Stomach (tissue), 4 donors: ENCODE data around the gene CACNA2D2.

Source experiments
- CTCF ChIP-seq, 7 experiments: fragments of 450-650 bp in 4 of 7; fragments of 200-600 bp in 3 of 7; sonication (generic) in 3 of 7; IDR thresholded peaks; one replicate each; pipeline ENCODE4 v1.5.1; 2016 to 2019; ENCODE audit warnings: antibody characterized with exemption in 7 of 7, control low read depth in 2 of 7, mild to moderate bottlenecking in 1 of 7
- POLR2A ChIP-seq, 4 donors: fragments of 450-650 bp; IDR thresholded peaks; one replicate each; pipeline ENCODE4 v1.6.1; 2016; ENCODE audit warnings: antibody characterized with exemption in 4 of 4, control low read depth in 2 of 4, mild to moderate bottlenecking in 1 of 4, moderate library complexity in 1 of 4

DNA sequence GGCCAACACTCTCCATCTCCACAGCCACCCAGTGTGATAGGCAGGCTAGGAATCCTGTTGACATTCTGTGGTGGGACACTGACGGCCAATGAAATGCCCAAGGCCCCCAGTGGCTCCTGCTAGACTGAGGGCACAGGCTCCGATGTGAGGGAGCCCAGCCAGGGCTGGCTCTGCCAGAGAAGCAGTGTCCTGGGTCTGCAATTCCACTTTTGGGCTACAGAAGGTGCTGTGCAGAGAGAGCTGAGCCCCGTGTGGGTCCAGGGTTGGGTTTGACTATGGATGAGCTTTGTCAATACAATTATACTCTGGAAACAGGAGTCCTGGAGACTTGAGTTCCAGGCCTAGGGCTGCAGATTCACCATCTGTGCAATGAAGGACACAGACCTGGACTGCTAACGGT, 88.4 kb downstream of the CACNA2D2 start:
- no peak for TF ChIP-seq POLR2A (IDR thresholded peaks at IDR 0.05)
- TF ChIP-seq CTCF (IDR thresholded peaks at IDR 0.05): no peak
